GM19351 (cell line): ENCODE data around the gene APOC3.

Experiments
- ATAC-seq: cut with Tn5 transposase; IDR thresholded peaks from one replicate; pipeline ENCODE4 v1.9.1; 2021; ENCODE audit warnings: mild to moderate bottlenecking, moderate library complexity; ENCODE audit not compliant: unreplicated experiment

Gene APOC3

GRCh38 chr11:116829525-116830183, at the start of gene APOC3:
Gene APOC3, plus strand, starts transcription at chr11:116829907. Its CDS starts 676 bp downstream, at chr11:116830583.
- no peak for ATAC-seq

GRCh38 chr11:116782728-116783127, 47.0 kb upstream of the APOC3 start:
- no peak for ATAC-seq

GRCh38 chr11:116786326-116786725, 43.4 kb upstream of the APOC3 start:
- ATAC-seq = no peak

GRCh38 chr11:116786966-116787365, 42.7 kb upstream of the APOC3 start:
- ATAC-seq = no peak

- ATAC-seq = no peak
Measured at GRCh38 chr11:116787436-116787785, 42.3 kb upstream of the APOC3 start.

- peak; percentile 93 for ATAC-seq
Measured at GRCh38 chr11:116787786-116788486, 41.8 kb upstream of the APOC3 start, which contains the start of gene ZPR1. Gene ZPR1, minus strand, starts transcription at chr11:116788023. Its CDS starts 33 bp downstream, at chr11:116787990.

- no peak for ATAC-seq
Measured at GRCh38 chr11:116788534-116788933, 41.2 kb upstream of the APOC3 start.

GRCh38 chr11:116788975-116789374, 40.7 kb upstream of the APOC3 start:
- ATAC-seq = no peak

GRCh38 chr11:116790167-116791001, 39.3 kb upstream of the APOC3 start:
- ATAC-seq = no peak

GRCh38 chr11:116791002-116791812, 38.5 kb upstream of the APOC3 start:
- peak; percentile 47 for ATAC-seq

GRCh38 chr11:116791813-116792143, 37.9 kb upstream of the APOC3 start, which contains the start of gene APOA5:
Gene APOA5, minus strand, starts transcription at chr11:116791879. Its CDS starts 19 bp downstream, at chr11:116791860.
- ATAC-seq = no peak

- no peak for ATAC-seq
Measured at GRCh38 chr11:116792144-116792868, 37.4 kb upstream of the APOC3 start.

- no peak for ATAC-seq
Measured at GRCh38 chr11:116792869-116793771, 36.6 kb upstream of the APOC3 start.

GRCh38 chr11:116793772-116794097, 36.0 kb upstream of the APOC3 start:
- no peak for ATAC-seq

- no peak for ATAC-seq
Measured at GRCh38 chr11:116794851-116795250, 34.9 kb upstream of the APOC3 start.

GRCh38 chr11:116796548-116796947, 33.2 kb upstream of the APOC3 start:
- ATAC-seq = no peak

GRCh38 chr11:116797816-116798215, 31.9 kb upstream of the APOC3 start:
- no peak for ATAC-seq

GRCh38 chr11:116798368-116798767, 31.3 kb upstream of the APOC3 start:
- ATAC-seq = no peak

- ATAC-seq = no peak
Measured at GRCh38 chr11:116800610-116801009, 29.1 kb upstream of the APOC3 start.
